CD1c-positive myeloid dendritic cell (primary cell): ENCODE data around the gene RABGAP1.

Experiments
- DNase-seq: peaks from one replicate; pipeline ENCODE4 v3.0.0-alpha.2; 2016; ENCODE audit errors: extremely low spot score

The RABGAP1 gene

GRCh38 chr9:123008909-123009308 is 68.1 kb downstream of the RABGAP1 start:
- no peak for DNase-seq

GRCh38 chr9:123011380-123011779 is 70.6 kb downstream of the RABGAP1 start:
- DNase-seq, result no peak

GRCh38 chr9:123011878-123012528 is 71.2 kb downstream of the RABGAP1 start:
- DNase-seq, result no peak

- no peak for DNase-seq
These were observed 75.8 kb downstream of the RABGAP1 start for GRCh38 chr9:123016631-123017030.

- DNase-seq, result no peak
These were observed 80.0 kb downstream of the RABGAP1 start for GRCh38 chr9:123020796-123021195.

GRCh38 chr9:123026425-123026824 is 85.6 kb downstream of the RABGAP1 start:
- DNase-seq, result no peak

- DNase-seq, result no peak
These were observed 86.7 kb downstream of the RABGAP1 start for GRCh38 chr9:123027517-123027916.

- no peak for DNase-seq
These were observed 87.3 kb downstream of the RABGAP1 start for GRCh38 chr9:123028136-123028535.

GRCh38 chr9:123028973-123029372 is 88.2 kb downstream of the RABGAP1 start:
- DNase-seq, result no peak

GRCh38 chr9:123031963-123032362 is 91.1 kb downstream of the RABGAP1 start:
- DNase-seq, result no peak

GRCh38 chr9:123033352-123033751 is 92.5 kb downstream of the RABGAP1 start, which contains the start of gene GPR21:
GPR21 (plus strand) TSS chr9:123033667; CDS start chr9:123034567, 900 bp downstream.
- no peak for DNase-seq

- DNase-seq, result no peak
These were observed 93.2 kb downstream of the RABGAP1 start for GRCh38 chr9:123033864-123034601.

- no peak for DNase-seq
These were observed 94.2 kb downstream of the RABGAP1 start for GRCh38 chr9:123034881-123035510.

GRCh38 chr9:123035791-123036190 is 95.0 kb downstream of the RABGAP1 start:
- DNase-seq, result no peak

- no peak for DNase-seq
These were observed 96.2 kb downstream of the RABGAP1 start for GRCh38 chr9:123036893-123037545.

- no peak for DNase-seq
These were observed 98.9 kb downstream of the RABGAP1 start for GRCh38 chr9:123039617-123040219.

- DNase-seq, result no peak
These were observed 100.0 kb downstream of the RABGAP1 start for GRCh38 chr9:123040801-123041200.

- no peak for DNase-seq
These were observed 100.7 kb downstream of the RABGAP1 start for GRCh38 chr9:123041489-123041888.

GRCh38 chr9:123043081-123043939 is 102.5 kb downstream of the RABGAP1 start:
- no peak for DNase-seq

GRCh38 chr9:123044586-123044985 is 103.8 kb downstream of the RABGAP1 start:
- no peak for DNase-seq
